ENCODE data around the gene FAM163B.

Gene FAM163B

DNA sequence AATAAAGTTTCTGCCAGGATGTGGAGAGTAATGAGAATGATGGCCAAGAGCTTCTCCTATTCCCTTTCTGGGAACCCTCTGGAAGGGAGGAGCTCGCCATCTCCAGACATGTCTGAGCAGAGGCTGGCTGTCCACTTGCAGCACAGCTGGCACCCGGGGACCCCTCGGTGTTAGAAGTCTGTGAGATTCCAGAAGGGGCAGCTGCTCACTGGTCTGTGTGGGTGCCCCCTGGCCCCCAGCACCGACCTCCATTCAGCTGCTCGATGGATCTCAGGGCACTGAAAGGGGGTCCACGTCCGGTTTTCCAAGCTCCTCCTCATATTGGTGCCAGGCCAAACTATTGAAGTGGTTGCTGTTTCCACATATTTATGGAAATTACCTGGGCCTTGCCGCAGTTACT, 3.6 kb upstream of the FAM163B start:
- no peaks in the 10 kb centered on the region for H3K36me3 Mint-ChIP-seq (ENCODE audit: low read depth)
- no peaks in the 10 kb centered on the region for H3K9me3 Mint-ChIP-seq
- H3K27me3 Mint-ChIP-seq (ENCODE audit: low read depth), result peaks cover 82% of the 10 kb centered on the region

DNA sequence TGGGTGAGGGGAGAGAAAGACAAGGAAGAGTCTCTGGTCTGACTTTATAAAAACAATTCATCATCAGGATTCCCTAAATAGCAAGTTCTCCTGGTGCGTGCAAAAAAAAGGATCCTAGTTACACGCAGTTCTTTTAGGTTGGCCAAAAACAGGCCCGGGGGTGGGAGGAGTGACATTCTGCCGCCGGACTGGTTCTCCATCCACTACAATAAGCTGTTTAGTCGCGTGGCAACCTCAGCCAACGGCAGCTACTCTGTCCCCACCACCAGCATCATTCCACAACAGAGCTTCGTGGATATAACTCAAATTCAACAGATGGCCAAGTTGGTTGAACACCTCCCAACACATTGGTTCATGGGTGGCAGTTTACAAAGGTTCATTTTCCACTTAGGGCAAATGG, 2.9 kb upstream of the FAM163B start:
- no peak overlapping the region for H3K4me3 Mint-ChIP-seq
- H3K27ac Mint-ChIP-seq, result no peak overlapping the region
- no peaks in the 10 kb centered on the region for H3K36me3 Mint-ChIP-seq (ENCODE audit: low read depth)
- no peaks in the 10 kb centered on the region for H3K9me3 Mint-ChIP-seq
- H3K27me3 Mint-ChIP-seq (ENCODE audit: low read depth), result peaks cover 85% of the 10 kb centered on the region
- TF ChIP-seq, protein P1, sequence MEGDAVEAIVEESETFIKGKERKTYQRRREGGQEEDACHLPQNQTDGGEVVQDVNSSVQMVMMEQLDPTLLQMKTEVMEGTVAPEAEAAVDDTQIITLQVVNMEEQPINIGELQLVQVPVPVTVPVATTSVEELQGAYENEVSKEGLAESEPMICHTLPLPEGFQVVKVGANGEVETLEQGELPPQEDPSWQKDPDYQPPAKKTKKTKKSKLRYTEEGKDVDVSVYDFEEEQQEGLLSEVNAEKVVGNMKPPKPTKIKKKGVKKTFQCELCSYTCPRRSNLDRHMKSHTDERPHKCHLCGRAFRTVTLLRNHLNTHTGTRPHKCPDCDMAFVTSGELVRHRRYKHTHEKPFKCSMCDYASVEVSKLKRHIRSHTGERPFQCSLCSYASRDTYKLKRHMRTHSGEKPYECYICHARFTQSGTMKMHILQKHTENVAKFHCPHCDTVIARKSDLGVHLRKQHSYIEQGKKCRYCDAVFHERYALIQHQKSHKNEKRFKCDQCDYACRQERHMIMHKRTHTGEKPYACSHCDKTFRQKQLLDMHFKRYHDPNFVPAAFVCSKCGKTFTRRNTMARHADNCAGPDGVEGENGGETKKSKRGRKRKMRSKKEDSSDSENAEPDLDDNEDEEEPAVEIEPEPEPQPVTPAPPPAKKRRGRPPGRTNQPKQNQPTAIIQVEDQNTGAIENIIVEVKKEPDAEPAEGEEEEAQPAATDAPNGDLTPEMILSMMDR (IDR thresholded peaks at IDR 0.05; ENCODE audit: unreplicated experiment in 3 of 3), result no peak
- H3K4me1 Mint-ChIP-seq, result no peaks in the 10 kb centered on the region

More for the DNA sequence above, 3.6 kb upstream of the FAM163B start:
- no peak overlapping the region for H3K4me3 Mint-ChIP-seq
- no peaks in the 10 kb centered on the region for H3K4me1 Mint-ChIP-seq
- TF ChIP-seq, protein P1 (IDR thresholded peaks at IDR 0.05; ENCODE audit: unreplicated experiment in 3 of 3), result no peak
- H3K27ac Mint-ChIP-seq, result no peak overlapping the region

DNA sequence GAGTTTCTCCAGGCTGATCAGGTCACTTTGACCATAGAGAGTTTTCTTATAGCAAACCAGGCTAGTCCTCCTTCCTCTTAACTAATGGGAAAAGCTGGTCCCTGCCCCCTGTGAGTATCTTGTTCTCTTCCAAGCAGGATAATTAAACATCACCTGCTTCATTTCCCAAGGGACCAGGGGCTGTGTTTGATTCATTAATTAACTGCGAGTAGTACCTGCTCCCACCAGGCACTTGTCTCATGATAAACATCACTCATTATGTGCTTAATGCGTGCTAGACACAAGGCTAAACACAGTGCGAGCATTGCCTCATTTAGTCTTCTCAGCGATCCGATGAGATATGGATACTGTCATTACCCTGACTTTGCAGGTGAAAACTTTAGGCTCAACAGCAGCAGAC, 1.7 kb upstream of the FAM163B start:
- H3K9me3 Mint-ChIP-seq, result no peaks in the 10 kb centered on the region

DNA sequence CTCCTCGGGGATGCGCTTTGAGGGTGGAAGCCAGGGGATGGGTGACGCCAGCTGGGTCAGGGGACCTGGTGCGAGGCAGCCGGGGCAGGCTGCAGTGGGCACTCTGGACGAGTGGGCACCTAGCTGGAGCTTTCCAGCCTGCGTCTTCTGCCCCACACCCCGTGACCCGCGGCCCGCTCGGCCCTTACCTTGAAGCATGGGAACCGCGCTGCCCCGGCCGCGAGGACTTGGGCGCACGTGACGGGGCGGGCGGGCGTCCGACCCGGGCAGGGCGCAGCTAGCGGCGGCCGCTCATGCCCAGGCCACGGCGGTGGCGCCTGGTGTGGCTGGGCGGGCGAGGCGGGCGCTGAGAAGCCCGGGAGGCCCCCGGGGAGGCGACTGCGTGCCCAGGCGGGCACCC, 300 bp downstream of the FAM163B start:
- TF ChIP-seq, protein P1 (IDR thresholded peaks at IDR 0.05; ENCODE audit: unreplicated experiment in 3 of 3), result no peak
- H3K27me3 Mint-ChIP-seq (ENCODE audit: low read depth), result peaks cover 87% of the 10 kb centered on the region
- no peaks in the 10 kb centered on the region for H3K9me3 Mint-ChIP-seq
- no peaks in the 10 kb centered on the region for H3K36me3 Mint-ChIP-seq (ENCODE audit: low read depth)
- no peak overlapping the region for H3K4me3 Mint-ChIP-seq
- no peaks in the 10 kb centered on the region for H3K4me1 Mint-ChIP-seq
- H3K27ac Mint-ChIP-seq, result no peak overlapping the region

More for the DNA sequence above, 1.7 kb upstream of the FAM163B start:
- Mint-ChIP-seq H3K4me1 (no peaks in the 10 kb centered on the region), H3K4me3 (no peak overlapping the region), H3K36me3 (ENCODE audit: low read depth) (no peaks in the 10 kb centered on the region), H3K27me3 (ENCODE audit: low read depth) (peaks cover 89% of the 10 kb centered on the region), H3K27ac (no peak overlapping the region)
- TF ChIP-seq, protein P1 (IDR thresholded peaks at IDR 0.05; ENCODE audit: unreplicated experiment in 3 of 3), result no peak

DNA sequence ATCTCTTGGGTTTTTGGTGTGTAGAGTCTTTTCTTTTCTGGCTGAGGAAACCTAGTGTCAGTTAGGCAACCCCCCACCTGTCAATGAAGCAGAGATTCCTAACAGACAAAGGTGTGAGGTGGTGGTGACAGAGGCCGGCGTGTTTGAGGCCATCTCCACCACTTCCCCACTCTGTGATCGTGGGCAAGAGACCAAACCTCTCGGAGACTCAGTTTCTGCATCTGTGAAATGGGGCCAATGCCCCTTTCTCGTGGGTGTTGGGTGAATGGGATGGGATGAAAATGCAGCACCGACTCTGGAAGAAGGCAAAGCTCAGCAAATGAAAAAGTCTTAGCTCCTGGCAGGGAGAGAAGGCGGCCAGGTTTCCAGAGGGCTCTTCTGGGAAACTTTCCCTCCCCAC, 807 bp downstream of the FAM163B start:
- TF ChIP-seq, protein P1 (IDR thresholded peaks at IDR 0.05; ENCODE audit: unreplicated experiment in 3 of 3), result no peak
- Mint-ChIP-seq H3K4me3 (peak overlapping the region in 1 of 3 experiments; percentile 17), H3K27me3 (ENCODE audit: low read depth) (peaks cover 83% of the 10 kb centered on the region), H3K9me3 (no peaks in the 10 kb centered on the region), H3K4me1 (no peaks in the 10 kb centered on the region), H3K36me3 (ENCODE audit: low read depth) (no peaks in the 10 kb centered on the region), H3K27ac (no peak overlapping the region)

DNA sequence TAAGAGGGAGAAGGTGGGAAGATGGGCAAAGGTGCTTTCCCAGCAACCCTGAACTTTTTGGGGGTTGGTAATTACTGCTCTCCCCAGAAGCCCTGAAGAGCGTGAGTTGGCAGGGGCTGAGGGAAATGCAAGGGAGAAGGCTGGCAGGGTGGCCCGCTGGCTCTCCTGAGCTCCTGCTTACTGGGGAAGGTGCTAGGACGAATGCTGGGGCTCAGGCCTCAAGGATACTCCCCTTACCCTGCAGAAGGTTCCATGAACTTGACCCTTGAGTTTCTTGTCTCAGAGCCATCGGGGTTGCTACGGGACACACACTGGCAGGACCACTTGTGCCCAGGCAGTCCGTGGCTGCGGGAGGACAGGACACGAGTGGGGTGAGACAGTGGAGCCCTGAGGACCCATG, 1.2 kb downstream of the FAM163B start:
- Mint-ChIP-seq H3K36me3 (ENCODE audit: low read depth) (no peaks in the 10 kb centered on the region), H3K4me3 (no peak overlapping the region), H3K9me3 (no peaks in the 10 kb centered on the region), H3K27ac (no peak overlapping the region), H3K27me3 (ENCODE audit: low read depth) (peaks cover 83% of the 10 kb centered on the region), H3K4me1 (no peaks in the 10 kb centered on the region)
- TF ChIP-seq, protein P1 (IDR thresholded peaks at IDR 0.05; ENCODE audit: unreplicated experiment in 3 of 3), result no peak

Measured in nephron (organoid).